HFF-Myc (cell line): ENCODE results near the gene HOXD8.

ENCODE experiments used
- DNase-seq: peaks from one replicate; pipeline ENCODE4 v3.0.0-alpha.2; 2011; ENCODE audit warnings: low read depth; ENCODE audit errors: extremely low read depth
- H3K4me3 ChIP-seq: replicated peaks from 2 replicates; pipeline ENCODE4 v1.5.1; 2011; ENCODE audit warnings: low read depth, mild to moderate bottlenecking, control low read depth, low read length
- CTCF ChIP-seq: IDR thresholded peaks from 2 replicates; pipeline ENCODE4 v1.5.1; 2012; ENCODE audit warnings: mild to moderate bottlenecking, low read depth, low read length, control low read depth; ENCODE audit errors: missing control alignments

Gene HOXD8

GRCh38 chr2:176142281-176142680 lies 12.8 kb downstream of the HOXD8 start:
- DNase-seq: no peak
- TF ChIP-seq CTCF: no peak
- no peak overlapping the region for H3K4me3 ChIP-seq

GRCh38 chr2:176145085-176145969 lies 15.8 kb downstream of the HOXD8 start:
- H3K4me3 ChIP-seq: no peak overlapping the region
- DNase-seq: no peak
- TF ChIP-seq CTCF: no peak

- TF ChIP-seq CTCF: no peak
- DNase-seq: no peak
- H3K4me3 ChIP-seq: no peak overlapping the region
These were observed 16.6 kb downstream of the HOXD8 start for GRCh38 chr2:176146101-176146500.

- no peak for DNase-seq
- TF ChIP-seq CTCF: no peak
These were observed 17.1 kb downstream of the HOXD8 start for GRCh38 chr2:176146645-176147044.

GRCh38 chr2:176147210-176147799 lies 17.8 kb downstream of the HOXD8 start:
- no peak for TF ChIP-seq CTCF
- no peak for DNase-seq
- no peak overlapping the region for H3K4me3 ChIP-seq

More at GRCh38 chr2:176146645-176147044, 17.1 kb downstream of the HOXD8 start:
- H3K4me3 ChIP-seq: no peak overlapping the region

- DNase-seq: no peak
- H3K4me3 ChIP-seq: no peak overlapping the region
These were observed 18.4 kb downstream of the HOXD8 start for GRCh38 chr2:176147800-176148496.

More at GRCh38 chr2:176147800-176148496, 18.4 kb downstream of the HOXD8 start:
- TF ChIP-seq CTCF: no peak
